DMS114 treated with DMSO at 0.1 percent for 48 hours (cell line): ENCODE measurements around the gene FAM24A.

Experiments
- DNase-seq: peaks from one replicate; lab custom pipeline; 2025; ENCODE audit not compliant: unreplicated experiment; lab: John Stamatoyannopoulos, UW

FAM24A gene

GRCh38 chr10:122930140-122930539 is 19.7 kb downstream of the FAM24A start:
- no peak for DNase-seq

GRCh38 chr10:122931088-122931906 is 20.9 kb downstream of the FAM24A start:
- DNase-seq: no peak

GRCh38 chr10:122939133-122939855 is 28.9 kb downstream of the FAM24A start:
- DNase-seq: no peak

GRCh38 chr10:122939856-122940543 is 29.6 kb downstream of the FAM24A start:
- no peak for DNase-seq

GRCh38 chr10:122949296-122949695 is 38.9 kb downstream of the FAM24A start:
- no peak for DNase-seq

- peak; percentile 99 for DNase-seq
Observed at GRCh38 chr10:122953902-122954730, 43.7 kb downstream of the FAM24A start, which contains the start of gene C10orf88. Gene C10orf88, minus strand, starts transcription at chr10:122954227. Its CDS starts 49 bp downstream, at chr10:122954178.

- no peak for DNase-seq
Observed at GRCh38 chr10:122954731-122955050, 44.3 kb downstream of the FAM24A start.

- no peak for DNase-seq
Observed at GRCh38 chr10:122955892-122956291, 45.5 kb downstream of the FAM24A start.

GRCh38 chr10:122957474-122957873 is 47.1 kb downstream of the FAM24A start:
- no peak for DNase-seq

GRCh38 chr10:122962405-122962804 is 52.0 kb downstream of the FAM24A start:
- DNase-seq: no peak
